ENCODE data around the gene SHROOM1.
"Not testable (repeated sequence)": the region's sequence is repeated elsewhere in the genome, so short reads cannot be mapped to it uniquely, and the experiment has no call there.

SHROOM1 gene

GRCh38 chr5:132822650-132823480 lies 7.6 kb downstream of the SHROOM1 start:
- no peak for DNase-seq

- DNase-seq = no peak
These were observed 8.7 kb downstream of the SHROOM1 start for GRCh38 chr5:132821791-132822190.

- DNase-seq = no peak
These were observed 9.1 kb downstream of the SHROOM1 start for GRCh38 chr5:132821350-132821749.

- DNase-seq = peak; percentile 58
These were observed 10.2 kb downstream of the SHROOM1 start for GRCh38 chr5:132820162-132820754.

- DNase-seq = no peak
These were observed 11.0 kb downstream of the SHROOM1 start for GRCh38 chr5:132819468-132819867.

- no peak for DNase-seq
These were observed 13.4 kb downstream of the SHROOM1 start for GRCh38 chr5:132817011-132817410.

- no peak for DNase-seq
These were observed 13.9 kb downstream of the SHROOM1 start for GRCh38 chr5:132816554-132816953.

- no peak for DNase-seq
These were observed 14.4 kb downstream of the SHROOM1 start for GRCh38 chr5:132816083-132816482.

GRCh38 chr5:132815454-132815853 lies 15.0 kb downstream of the SHROOM1 start:
- no peak for DNase-seq

- no peak for DNase-seq
These were observed 15.7 kb downstream of the SHROOM1 start for GRCh38 chr5:132814503-132815294.

GRCh38 chr5:132813599-132814502 lies 16.6 kb downstream of the SHROOM1 start:
- DNase-seq = no peak

GRCh38 chr5:132812781-132813598 lies 17.5 kb downstream of the SHROOM1 start, which contains the start of gene SOWAHA:
TSS of gene SOWAHA (plus strand) at chr5:132813302. CDS start at chr5:132813622, 320 bp downstream.
- DNase-seq = no peak

GRCh38 chr5:132812123-132812765 lies 18.2 kb downstream of the SHROOM1 start:
- DNase-seq = no peak

- DNase-seq = no peak
These were observed 19.8 kb downstream of the SHROOM1 start for GRCh38 chr5:132810605-132811004.

GRCh38 chr5:132808866-132809265 lies 21.6 kb downstream of the SHROOM1 start:
- DNase-seq = no peak

GRCh38 chr5:132808448-132808847 lies 22.0 kb downstream of the SHROOM1 start:
- DNase-seq = no peak

GRCh38 chr5:132807163-132807838 lies 23.1 kb downstream of the SHROOM1 start:
- no peak for DNase-seq

- not testable (repeated sequence) for DNase-seq
These were observed 23.7 kb downstream of the SHROOM1 start for GRCh38 chr5:132806804-132807162.

GRCh38 chr5:132805872-132806271 lies 24.6 kb downstream of the SHROOM1 start:
- not testable (repeated sequence) for DNase-seq

- not testable (repeated sequence) for DNase-seq
These were observed 26.2 kb downstream of the SHROOM1 start for GRCh38 chr5:132804219-132804618.
